HepG2 (cell line): ENCODE data around the gene AKAP12. TPM values are rescaled to one million over a fixed set of nuclear protein-coding genes. Genes with fewer than 3 reads are reported as not detected.

Experiments
- ATAC-seq: fragments of 200-7000 bp; cut with Tn5 transposase; 3 replicates; pipeline ENCODE4 v1.9.1; 2020; ENCODE audit warnings: mild to moderate bottlenecking, moderate library complexity
- BruUV-seq: library from RNA; stranded (reverse); fragments of 400-500 nt; replicated peaks from 2 replicates; lab custom pipeline; 2021; lab: Mats Ljungman, UMichigan
- CTCF ChIA-PET: fragments of 300-600 bp; formaldehyde crosslinking; extraction: SDS; loops from one replicate; lab custom pipeline; 2021; ENCODE audit warnings: low total read pairs, inconsistent platforms, low intra/inter-chr PET ratio; lab: Yijun Ruan, JAX
- POLR2A ChIA-PET: fragments of 350-600 bp; sonication (Branson Sonifier 250); formaldehyde crosslinking; loops from one replicate; lab custom pipeline; 2020; ENCODE audit warnings: antibody characterized with exemption, inconsistent platforms; lab: Yijun Ruan, JAX
- DNase-seq: peaks from one replicate; pipeline ENCODE4 v3.0.0-alpha.2; 2015; ENCODE audit warnings: low spot score
- FAIRE-seq: peaks from 3 replicates; lab custom pipeline; 2011; peaks lifted over from hg19 to GRCh38; lab: Jason Lieb, UNC
- H2AFZ ChIP-seq: one replicate; pipeline ENCODE4 v1.6.1; 2011; ENCODE audit warnings: low read length, inconsistent platforms
- H3K27ac ChIP-seq: fragments of 300-600 bp; 3 replicates; pipeline ENCODE4 v1.8.0; 2011; ENCODE audit warnings: mixed run types, mild to moderate bottlenecking, mixed read lengths, low read length, inconsistent platforms; ENCODE audit not compliant: insufficient read depth; ENCODE audit errors: extremely low read length
- H3K27me3 ChIP-seq, 2 experiments: fragments of 200-600 bp in 1 of 2; 2 replicates in 1 of 2; 3 replicates in 1 of 2; pipeline versions ENCODE4 v1.6.0 to v1.8.0; 2011; ENCODE audit warnings: low read length in 2 of 2, mild to moderate bottlenecking in 2 of 2, moderate library complexity in 2 of 2, inconsistent platforms in 1 of 2; ENCODE audit not compliant: insufficient read depth in 2 of 2, control insufficient read depth in 1 of 2
- H3K36me3 ChIP-seq, 2 experiments: fragments of 200-600 bp in 1 of 2; replicated peaks in 1 of 2; 2 replicates in 1 of 2; 3 replicates in 1 of 2; pipeline versions ENCODE4 v1.5.1 to v1.8.0; 2011; ENCODE audit warnings: low read length in 2 of 2, inconsistent platforms in 1 of 2; ENCODE audit not compliant: insufficient read depth in 2 of 2, control insufficient read depth in 1 of 2
- H3K4me1 ChIP-seq: 2 replicates; pipeline ENCODE4 v1.5.1; 2012; ENCODE audit warnings: low read length, inconsistent platforms; ENCODE audit not compliant: insufficient read depth
- H3K4me2 ChIP-seq: 2 replicates; pipeline ENCODE4 v1.6.0; 2011; ENCODE audit warnings: low read depth, low read length, inconsistent platforms
- H3K4me3 ChIP-seq, 3 experiments: fragments of 200-600 bp in 1 of 3; sonication (generic), shearing (Covaris generic) in 1 of 3; replicated peaks in 1 of 3; 2 replicates each; pipeline ENCODE4 v1.5.1; 2011 to 2016; ENCODE audit warnings: low read length in 3 of 3, inconsistent platforms in 2 of 3, low read depth in 2 of 3, mild to moderate bottlenecking in 2 of 3, control low read depth in 1 of 3, mixed read lengths in 1 of 3; ENCODE audit not compliant: insufficient read depth in 1 of 3
- H3K79me2 ChIP-seq: one replicate; pipeline ENCODE4 v1.6.1; 2011; ENCODE audit warnings: low read length, inconsistent platforms; ENCODE audit not compliant: insufficient read depth
- H3K9ac ChIP-seq: 2 replicates; pipeline ENCODE4 v1.6.0; 2011; ENCODE audit warnings: mild to moderate bottlenecking, low read depth, low read length, inconsistent platforms; ENCODE audit not compliant: insufficient read depth
- H3K9me3 ChIP-seq: 2 replicates; pipeline ENCODE4 v1.5.1; 2012; ENCODE audit warnings: mild to moderate bottlenecking, low read length
- H4K20me1 ChIP-seq: 2 replicates; pipeline ENCODE4 v1.6.0; 2011; ENCODE audit warnings: inconsistent platforms, mild to moderate bottlenecking, low read length, moderate library complexity; ENCODE audit not compliant: insufficient read depth
- FOXA1 ChIP-seq, 2 experiments: fragments of 450-650 bp in 1 of 2; sonication (generic) in 1 of 2; formaldehyde crosslinking in 1 of 2; IDR thresholded peaks; 2 replicates each; pipeline versions ENCODE4 v1.4.0 to v1.6.1; 2016 to 2020; ENCODE audit warnings: missing genetic modification reagents in 1 of 2
- HNRNPLL ChIP-seq: fragments of 200-400 bp; formaldehyde crosslinking; IDR thresholded peaks from 2 replicates; pipeline ENCODE4 v1.6.1; 2017; ENCODE audit warnings: mild to moderate bottlenecking, low read depth, low read length; ENCODE audit not compliant: poor library complexity, severe bottlenecking
- MAFF ChIP-seq: IDR thresholded peaks from 2 replicates; pipeline ENCODE4 v1.6.1; 2011; ENCODE audit warnings: low read depth, low read length, improper control_type of control experiment
- MAFK ChIP-seq, 2 experiments: IDR thresholded peaks in 1 of 2; conservative IDR thresholded peaks in 1 of 2; 2 replicates each; pipeline ENCODE4 v1.6.1; 2011; ENCODE audit warnings: improper control_type of control experiment in 2 of 2, low read length in 2 of 2
- MXD4 ChIP-seq: IDR thresholded peaks from 2 replicates; pipeline ENCODE4 v1.6.1; 2016; ENCODE audit warnings: mild to moderate bottlenecking, missing biosample characterization, missing genetic modification reagents
- ZBTB39 ChIP-seq: sonication (generic); formaldehyde crosslinking; IDR thresholded peaks from 2 replicates; pipeline ENCODE4 v1.5.0; 2020; ENCODE audit warnings: missing genetic modification reagents
- ZNF143 ChIP-seq: sonication (generic); formaldehyde crosslinking; IDR thresholded peaks from 2 replicates; pipeline ENCODE4 v1.4.0; 2020; ENCODE audit warnings: missing genetic modification reagents
- WGBS: methylation state at CpG from one replicate; pipeline ENCODE4 v1.1.6; 2017; ENCODE audit warnings: low lambda C conversion rate; 5-methylcytosine and 5-hydroxymethylcytosine counted together
- in situ Hi-C: cut with HindIII; loops from 2 replicates; pipeline ENCODE4 v1.10.0; 2017; ENCODE audit warnings: low pct_unique_long_range_greater_than_20kb; ENCODE audit not compliant: extremely low pct_ligation_motif_present
- intact Hi-C: fragments of 100-400 bp; cut with micrococcal nuclease; formaldehyde crosslinking; loops from one replicate; pipeline ENCODE4 v1.10.0; 2022; ENCODE audit not compliant: unreplicated experiment
- polyA plus RNA-seq, 8 experiments: library from polyadenylated mRNA; depleted of rRNA in 3 of 8; stranded (reverse) in 7 of 8; unstranded in 1 of 8; fragments of >200 nt; fragmentation: Illumina TruSeq in 4 of 8; extraction: Trizol in 4 of 8; gene quantifications; 2 replicates each; pipeline versions ENCODE4 v1.2.1 to v1.2.3, GENCODE V29; 2011 to 2016; ENCODE audit warnings: low read depth in 4 of 8, missing spikeins in 1 of 8, mixed read lengths in 1 of 8; ENCODE audit not compliant: insufficient read depth in 1 of 8
- total RNA-seq, 5 experiments: library from RNA; depleted of rRNA; stranded (reverse); fragments of >200 nt; fragmentation: Illumina TruSeq; extraction: Trizol; gene quantifications; 2 replicates each; pipeline ENCODE4 v1.2.3, GENCODE V29; 2016; ENCODE audit warnings: low read depth in 1 of 5

The AKAP12 gene
- total and polyA plus RNA-seq, 2 of the 13 experiments (the other 11 are each of a cell fraction or from before 2014, with no cell fraction given) = 10.6 to 19.0 TPM

GRCh38 chr6:151286214-151286613 lies 46.4 kb downstream of the AKAP12 start:
- ChIA-PET CTCF (no interaction called here), POLR2A (no interaction called here)
- peak overlapping the region; percentile 8 for H2AFZ ChIP-seq
- no peaks in the 10 kb centered on the region for H3K79me2 ChIP-seq
- H3K4me3 ChIP-seq = no peak overlapping the region
- H3K9me3 ChIP-seq = no peaks in the 10 kb centered on the region
- intact Hi-C loops = no loop called here
- H3K27ac ChIP-seq = no peak overlapping the region
- DNase-seq = no peak
- no peak overlapping the region for H3K9ac ChIP-seq
- TF ChIP-seq FOXA1 (IDR thresholded peaks at IDR 0.05) (no peak), FOXA1 (CRISPR knock-in tag; IDR thresholded peaks at IDR 0.05) (no peak), MXD4 (CRISPR knock-in tag) (no peak), ZBTB39 (CRISPR knock-in tag) (no peak), ZNF143 (CRISPR knock-in tag) (peak; percentile 61; the same call in 1 of the 2 replicates)
- TF ChIP-seq, all 625 proteins: peak for 1
- 65% methylated on average over 7 of the region's 7 CpGs for WGBS
- H3K4me2 ChIP-seq = peak overlapping the region; percentile 48
- no peaks in the 10 kb centered on the region; a peak in 1 of 5 replicates for H3K27me3 ChIP-seq
- in situ Hi-C loops = no loop called here
- FAIRE-seq (no peak), ATAC-seq (no peak)
- no peaks in the 10 kb centered on the region for H3K4me1 ChIP-seq
- BruUV-seq = no TSS peak
- H4K20me1 ChIP-seq = no peaks in the 10 kb centered on the region
- H3K36me3 ChIP-seq = no peaks in the 10 kb centered on the region

GRCh38 chr6:151288712-151289398 lies 49.1 kb downstream of the AKAP12 start:
- Histone ChIP-seq H3K9me3 (no peaks in the 10 kb centered on the region), H3K9ac (no peak overlapping the region), H3K4me2 (no peak overlapping the region), H3K4me1 (no peaks in the 10 kb centered on the region), H3K27me3 (no peaks in the 10 kb centered on the region; a peak in 1 of 5 replicates), H2AFZ (no peak overlapping the region), H3K27ac (no peak overlapping the region), H3K79me2 (no peaks in the 10 kb centered on the region), H3K4me3 (no peak overlapping the region), H4K20me1 (no peaks in the 10 kb centered on the region), H3K36me3 (no peaks in the 10 kb centered on the region)
- FAIRE-seq (no peak), DNase-seq (no peak), ATAC-seq (no peak)
- no TSS peak for BruUV-seq
- no peak for TF ChIP-seq HNRNPLL
- peak; percentile 62; the same call in 1 of the 2 replicates for TF ChIP-seq MAFF
- peak; percentile 69 to 78 for TF ChIP-seq MAFK (conservative IDR thresholded peaks at IDR 0.05 in 1 of 2, IDR thresholded peaks at IDR 0.05 in 1 of 2; ENCODE audit: low read length in 2 of 2)
- intact Hi-C loops = no loop called here
- in situ Hi-C loops = no loop called here
- ChIA-PET CTCF (no interaction called here), POLR2A (no interaction called here)
- 85% methylated on average over 10 of the region's 10 CpGs for WGBS
